ENCODE measurements around the gene MED29. TPM values are rescaled to one million over a fixed set of nuclear protein-coding genes. Genes with fewer than 3 reads are reported as not detected.
"Not testable (repeated sequence)": the region's sequence is repeated elsewhere in the genome, so short reads cannot be mapped to it uniquely, and the experiment has no call there.

The MED29 gene
- total RNA-seq, 1 donor from 2014 or later = 51.8 TPM

DNA sequence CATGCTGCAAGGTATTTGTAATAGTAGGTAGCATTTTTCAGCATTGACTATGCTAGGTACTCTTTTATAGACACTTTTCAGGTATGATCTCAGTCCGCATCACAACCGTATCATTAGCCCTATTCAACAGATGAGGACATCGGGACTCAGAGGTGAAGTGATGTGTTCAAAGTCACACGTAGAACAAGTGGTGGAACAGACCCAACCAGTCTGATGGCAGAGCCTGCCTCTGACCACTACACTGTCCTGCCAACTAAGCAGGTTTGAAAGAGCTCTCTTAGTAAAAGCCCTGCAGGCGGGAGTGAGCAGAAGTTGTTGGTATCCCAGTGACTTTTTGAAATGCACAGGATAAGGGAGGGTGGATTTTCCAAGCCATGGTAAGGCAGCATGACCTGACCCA, 20.4 kb upstream of the MED29 start:
- no peak for DNase-seq (ENCODE audit: low spot score)

DNA sequence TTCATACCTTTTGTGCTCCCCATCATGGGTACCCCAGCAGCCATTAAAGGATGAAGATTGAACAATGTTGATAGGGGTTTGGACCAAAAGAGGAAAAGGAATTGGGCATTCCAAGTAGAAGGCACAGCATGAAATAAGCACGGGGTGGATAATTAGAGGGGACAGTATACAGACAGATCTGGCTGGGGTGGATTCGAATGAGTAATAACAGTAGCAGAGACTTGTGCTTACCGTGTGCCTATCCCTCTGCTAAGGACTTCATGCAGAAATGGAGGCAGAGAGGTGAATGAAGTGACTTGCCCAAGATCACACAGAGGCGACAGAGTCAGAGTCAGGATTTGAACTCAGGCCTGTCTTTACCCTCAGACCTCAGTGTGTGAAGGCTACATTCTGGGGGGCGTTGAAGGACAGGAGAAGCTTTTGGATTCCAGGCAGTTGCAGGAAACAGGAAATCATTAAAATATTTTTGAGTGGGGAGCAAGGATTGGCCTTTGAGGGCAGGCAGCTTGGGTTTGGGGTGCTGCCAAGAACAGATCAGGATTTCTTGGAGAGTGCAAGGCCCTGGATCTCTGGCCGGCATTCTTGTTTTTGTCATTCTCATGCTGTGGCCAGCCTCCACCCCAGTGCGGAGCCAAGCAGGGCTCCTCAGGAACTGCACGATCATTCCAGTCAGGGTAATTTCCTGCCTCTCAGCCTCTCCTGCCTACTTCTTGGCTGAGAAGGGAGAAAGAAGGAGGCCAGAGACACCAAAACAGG, 19.0 kb upstream of the MED29 start:
- peak; percentile 86 for DNase-seq (ENCODE audit: low spot score)

DNA sequence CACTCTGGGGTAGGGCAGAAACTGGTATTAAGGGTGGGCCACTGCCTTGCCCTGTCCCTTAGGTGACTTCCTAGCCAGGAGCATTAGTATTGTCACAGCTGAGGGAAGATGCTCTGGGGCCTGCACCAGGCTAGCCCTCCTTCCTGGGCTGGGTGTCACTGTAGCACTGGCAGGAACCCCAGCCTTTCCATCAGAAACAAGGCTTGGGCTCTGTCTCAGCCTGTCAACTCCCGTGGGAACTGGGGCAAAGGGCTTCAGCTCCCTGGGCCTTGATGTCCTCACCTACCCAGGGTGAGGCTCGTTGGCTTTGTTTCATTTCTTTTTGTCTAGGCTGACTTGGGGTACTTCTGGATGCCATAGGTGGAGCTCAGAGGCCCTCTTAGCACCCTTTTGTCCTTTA, 18.2 kb upstream of the MED29 start:
- no peak for DNase-seq (ENCODE audit: low spot score)

DNA sequence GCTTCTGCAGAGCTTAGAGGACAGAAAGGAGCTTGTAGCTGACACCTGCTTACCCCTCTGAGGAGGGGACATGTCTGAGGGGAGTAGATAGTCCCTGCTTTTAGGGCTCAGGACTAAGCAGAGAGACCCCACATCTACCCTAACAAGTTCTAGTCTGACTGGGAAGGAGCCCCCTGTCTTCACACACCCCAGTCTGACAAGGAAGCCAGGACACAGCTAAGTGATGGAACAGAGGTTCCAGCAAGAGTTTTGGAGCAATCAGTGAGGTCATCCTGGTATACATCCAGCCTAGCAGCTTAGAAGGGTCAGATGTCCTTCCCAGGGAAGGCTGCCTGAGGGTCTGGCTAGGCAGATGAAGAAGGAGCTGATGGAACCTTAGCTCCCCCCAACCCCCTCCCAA, 15.2 kb upstream of the MED29 start:
- DNase-seq (ENCODE audit: low spot score) = no peak

DNA sequence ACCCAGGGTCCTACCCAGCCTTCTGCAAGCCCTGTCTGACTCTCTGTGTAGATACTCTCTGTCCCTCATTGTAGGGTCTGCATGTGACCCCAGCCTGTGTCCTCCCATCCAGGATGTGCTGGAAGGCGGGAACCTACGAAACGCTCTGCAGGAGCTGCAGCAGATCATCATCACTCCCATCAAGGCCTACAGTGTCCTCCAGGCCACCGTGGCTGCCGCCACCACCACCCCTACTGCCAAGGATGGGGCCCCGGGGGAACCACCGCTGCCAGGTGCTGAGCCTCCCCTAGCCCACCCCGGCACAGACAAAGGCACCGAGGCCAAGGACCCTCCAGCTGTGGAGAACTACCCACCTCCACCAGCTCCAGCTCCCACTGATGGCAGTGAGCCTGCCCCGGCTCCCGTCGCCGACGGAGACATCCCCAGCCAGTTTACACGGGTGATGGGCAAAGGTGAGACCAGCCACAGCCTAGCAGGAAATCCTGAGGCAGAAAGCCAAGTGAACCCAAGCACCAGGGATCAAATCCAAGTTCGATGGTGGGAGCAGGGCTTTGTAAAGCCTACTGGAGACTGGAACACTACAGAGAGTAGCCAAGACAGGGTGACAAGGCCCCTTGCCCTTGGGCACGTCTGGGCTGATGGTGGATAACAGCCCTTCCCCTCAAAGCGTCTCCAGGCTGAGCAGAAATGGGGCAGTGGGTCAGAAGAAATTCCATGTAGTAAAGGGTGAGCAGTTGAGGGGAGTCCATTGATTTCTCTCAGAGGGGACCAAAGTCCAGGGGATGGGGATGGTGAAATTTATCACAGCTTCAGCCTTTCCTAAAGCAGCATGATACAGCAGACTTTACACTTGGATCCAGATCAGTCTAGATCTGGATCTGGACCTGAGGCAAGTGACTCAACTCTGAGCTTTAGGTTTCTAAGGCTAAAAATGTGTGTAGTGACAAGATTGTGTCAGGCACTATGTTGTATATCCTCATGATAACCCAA, 13.5 kb upstream of the MED29 start:
- no peak for DNase-seq (ENCODE audit: low spot score)

DNA sequence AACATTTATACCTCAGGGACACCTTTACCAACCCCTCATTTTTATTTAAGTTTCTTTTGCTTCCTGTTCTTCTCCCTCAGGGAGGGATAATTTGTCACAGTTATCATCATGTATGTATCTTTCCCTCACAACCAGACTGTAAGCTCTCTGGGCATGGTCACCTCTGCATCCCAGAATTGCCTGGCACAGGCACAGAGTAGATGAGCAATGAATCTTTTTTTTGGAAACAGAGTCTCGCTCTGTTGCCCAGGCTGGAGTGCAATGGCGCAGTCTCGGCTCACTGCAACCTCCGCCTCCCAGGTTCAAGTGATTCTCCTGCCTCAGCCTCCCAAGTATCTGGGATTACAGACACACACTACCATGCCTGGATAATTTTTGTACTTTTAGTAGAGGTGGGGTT, 11.8 kb upstream of the MED29 start:
- not testable (repeated sequence) for DNase-seq (ENCODE audit: low spot score)

DNA sequence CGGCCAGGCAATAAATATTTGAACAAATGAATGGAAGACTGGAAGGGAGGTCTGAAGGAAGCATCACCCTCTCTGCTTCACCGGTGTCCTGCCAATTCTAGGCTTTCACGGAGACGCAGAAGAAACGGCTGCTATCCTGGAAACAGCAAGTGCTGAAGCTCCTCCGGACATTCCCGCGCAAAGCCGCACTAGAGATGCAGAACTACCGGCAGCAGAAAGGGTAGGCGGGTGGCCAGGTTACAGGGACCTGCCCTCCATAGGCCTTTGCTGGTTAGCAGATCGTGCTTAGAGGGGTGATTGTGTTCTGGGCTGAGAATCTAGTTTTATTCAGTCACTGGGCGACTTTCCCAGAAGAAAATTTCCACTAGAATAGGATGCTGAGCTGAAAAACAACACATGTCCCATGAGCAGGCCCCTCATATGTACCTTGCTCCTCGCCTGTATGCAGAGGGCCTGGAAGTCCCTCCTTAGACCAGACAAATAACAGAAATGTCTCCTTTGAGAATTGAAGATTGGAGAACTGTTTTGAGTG, 11.2 kb upstream of the MED29 start:
- no peak for DNase-seq (ENCODE audit: low spot score)

DNA sequence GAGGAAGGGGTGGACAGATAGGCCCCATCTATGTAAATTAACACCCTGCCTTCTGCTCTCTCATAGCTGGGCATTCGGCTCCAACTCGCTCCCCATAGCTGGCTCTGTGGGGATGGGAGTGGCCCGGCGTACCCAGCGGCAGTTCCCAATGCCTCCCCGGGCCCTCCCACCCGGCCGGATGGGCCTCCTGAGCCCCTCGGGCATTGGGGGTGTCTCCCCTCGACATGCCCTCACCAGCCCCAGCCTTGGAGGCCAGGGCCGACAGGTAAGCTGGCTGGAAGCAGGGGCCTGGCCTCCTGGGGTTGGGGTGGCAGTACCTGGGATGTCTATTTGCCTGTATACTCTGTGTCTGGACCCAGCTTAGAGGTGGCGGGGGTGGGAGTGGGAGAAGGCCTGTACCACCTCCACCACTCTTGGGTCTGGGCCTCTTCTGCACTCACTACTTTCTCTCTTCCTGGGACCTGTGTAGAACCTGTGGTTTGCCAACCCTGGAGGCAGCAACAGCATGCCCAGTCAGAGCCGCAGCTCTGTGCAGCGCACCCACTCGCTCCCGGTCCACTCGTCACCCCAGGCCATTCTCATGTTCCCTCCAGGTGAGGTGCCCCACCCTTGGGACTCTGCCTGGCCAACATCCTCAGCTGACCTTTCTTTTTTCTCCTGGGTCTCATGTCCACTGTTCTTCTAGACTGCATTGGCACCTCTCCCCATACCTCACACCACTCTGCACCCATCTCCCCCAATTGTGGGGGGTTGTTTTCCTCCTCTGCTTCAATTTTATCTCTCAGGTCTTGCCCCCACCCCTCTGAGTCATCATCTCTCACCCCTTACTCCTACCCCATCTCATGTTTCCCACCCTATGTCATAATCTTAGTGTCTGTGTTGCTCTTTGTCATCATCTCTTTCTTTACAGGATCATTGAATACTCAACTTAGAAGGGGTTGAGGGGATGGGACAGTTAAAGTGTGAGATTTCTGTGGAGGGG, 10.4 kb upstream of the MED29 start:
- DNase-seq (ENCODE audit: low spot score) = no peak

DNA sequence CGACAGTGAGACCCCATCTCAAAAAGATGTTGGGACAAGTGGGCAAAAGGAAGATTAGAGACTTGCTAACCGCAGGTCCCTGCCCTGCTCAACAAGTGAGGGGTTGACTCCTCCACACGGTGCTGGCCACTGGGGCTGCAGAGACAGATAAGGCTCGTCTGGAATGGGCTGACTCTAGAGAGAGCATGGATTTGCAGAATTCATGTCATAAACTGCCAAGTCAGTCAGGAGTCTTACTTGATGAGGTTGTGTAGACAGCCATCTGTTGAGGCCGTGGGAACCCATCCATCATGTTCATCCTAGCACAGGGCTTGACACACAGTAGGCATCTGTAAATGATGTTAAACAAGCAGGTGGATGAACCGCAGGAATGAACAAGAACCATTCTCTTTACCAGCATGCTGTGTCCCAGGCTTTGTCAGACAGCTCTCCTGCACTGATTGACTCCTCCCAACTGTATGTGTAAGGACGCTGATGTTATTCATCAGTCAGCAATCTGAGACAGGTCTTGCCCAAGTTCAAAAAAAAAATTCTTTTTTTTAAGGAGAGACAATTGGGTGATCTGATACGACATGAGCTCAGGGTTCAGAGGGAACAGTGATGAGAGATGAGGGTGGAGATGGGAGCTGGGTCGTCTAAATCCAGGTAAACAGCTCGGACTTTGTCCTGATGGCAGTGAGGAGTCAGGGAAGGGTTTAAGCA, 9.1 kb upstream of the MED29 start:
- no peak for DNase-seq (ENCODE audit: low spot score)

DNA sequence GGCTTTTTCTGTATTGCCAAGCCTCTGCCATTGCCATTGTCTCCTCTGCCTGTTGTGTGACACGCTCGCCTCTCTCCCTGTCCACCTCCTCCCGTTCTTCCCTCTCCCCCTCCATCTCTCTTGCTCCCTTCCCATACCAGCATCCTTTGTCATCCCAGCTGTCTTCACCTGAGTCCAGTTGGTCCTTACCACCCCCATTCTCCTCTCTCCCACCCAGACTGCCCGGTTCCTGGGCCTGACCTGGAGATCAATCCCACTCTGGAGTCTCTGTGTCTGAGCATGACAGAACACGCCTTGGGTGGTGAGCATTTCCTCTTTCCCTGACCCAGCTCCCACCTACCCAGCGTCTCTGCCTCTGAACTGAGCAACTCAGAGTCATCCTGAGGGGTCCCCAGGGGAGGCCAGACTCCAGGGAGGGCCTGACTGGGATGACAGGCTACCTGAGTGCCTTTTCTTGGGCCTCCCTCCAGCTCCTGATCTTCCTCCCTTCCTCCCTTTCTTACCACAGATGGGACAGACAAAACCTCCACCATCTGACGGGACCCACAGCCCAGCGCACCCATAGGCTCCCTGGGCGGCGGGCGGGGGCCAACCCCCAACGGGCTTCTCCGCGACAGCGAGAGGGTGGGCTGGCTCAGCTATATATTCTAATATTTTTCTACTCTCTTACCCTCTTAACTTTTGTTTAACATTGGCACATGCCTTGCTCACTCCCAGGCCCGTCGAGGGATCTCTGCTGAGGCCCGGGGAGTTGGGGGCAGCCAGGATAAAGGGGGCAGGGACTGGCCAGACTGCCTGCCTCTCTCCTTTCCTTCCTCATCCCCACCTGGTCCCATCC, 8.0 kb upstream of the MED29 start:
- DNase-seq (ENCODE audit: low spot score) = no peak

DNA sequence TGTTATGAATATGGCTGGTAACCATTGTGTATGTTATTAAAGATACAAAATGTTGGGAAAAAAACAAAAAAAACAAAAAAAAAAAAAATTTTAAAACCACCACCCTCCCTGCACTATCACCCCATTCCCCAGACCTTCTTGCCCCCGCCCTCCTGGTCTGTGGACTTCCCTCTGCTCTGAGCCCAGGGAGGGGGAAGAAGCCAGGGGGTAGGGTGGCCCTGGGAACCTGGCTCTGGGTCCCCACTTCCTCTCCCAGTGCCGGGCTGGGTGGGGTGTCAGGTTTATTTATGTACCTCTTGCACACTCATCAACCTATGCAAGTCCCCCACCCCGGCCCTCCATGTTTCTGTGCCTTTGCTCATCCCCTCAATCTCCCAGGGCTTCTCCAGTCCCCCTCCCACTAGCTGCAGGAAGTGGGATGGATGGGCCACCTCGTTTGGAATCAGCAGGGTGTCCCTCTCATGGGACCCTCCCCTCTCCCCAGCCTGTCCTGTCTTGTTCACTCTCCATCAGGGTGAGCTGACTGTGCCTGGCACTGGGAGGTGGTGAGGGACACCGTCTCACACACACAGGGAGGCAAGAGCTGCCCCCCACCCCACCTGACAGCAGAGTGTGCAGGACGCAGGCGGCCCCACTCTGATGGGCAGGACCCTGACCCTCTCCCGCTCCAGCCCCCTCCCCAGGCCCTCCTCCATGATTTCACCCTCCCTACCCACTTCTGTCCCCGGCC, 6.2 kb upstream of the MED29 start:
- no peak for DNase-seq (ENCODE audit: low spot score)

DNA sequence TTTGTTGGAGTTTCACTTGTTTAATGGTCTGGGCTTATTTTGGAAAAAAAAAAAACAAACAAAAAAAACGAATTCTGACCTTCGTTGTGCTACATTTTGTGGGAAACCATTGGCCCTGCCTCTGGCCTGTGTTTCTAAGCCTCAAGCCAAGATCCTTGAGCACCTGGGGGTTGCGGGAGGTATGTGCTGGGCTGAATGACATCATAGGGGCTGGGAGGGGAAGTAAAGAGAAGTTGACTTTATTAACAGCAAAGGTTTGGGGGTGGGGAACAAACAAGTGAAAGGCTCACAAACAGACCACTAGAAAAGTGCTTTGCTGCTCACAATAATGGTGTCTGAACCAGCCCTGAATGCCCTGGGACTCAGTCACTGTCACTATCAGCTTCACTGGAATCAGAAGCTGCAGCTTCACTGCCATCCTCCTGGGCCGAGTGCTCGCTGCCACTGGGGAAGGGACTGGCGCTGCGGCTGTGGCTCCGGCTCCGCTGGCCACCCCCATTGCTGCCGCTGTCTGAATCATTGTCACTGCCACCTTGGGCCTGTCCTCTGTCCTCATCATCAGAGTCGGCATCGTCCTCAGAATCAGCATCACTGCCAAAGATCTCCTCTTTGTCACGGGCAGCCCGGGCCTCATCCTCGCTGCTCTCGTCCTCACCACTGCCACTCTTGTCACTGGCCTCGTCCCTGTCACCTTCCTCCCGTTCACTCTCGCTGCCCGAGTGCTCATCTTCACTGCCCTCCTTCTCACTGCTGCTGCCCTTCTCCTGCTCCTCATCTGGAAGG, 5.4 kb upstream of the MED29 start:
- DNase-seq (ENCODE audit: low spot score) = no peak

DNA sequence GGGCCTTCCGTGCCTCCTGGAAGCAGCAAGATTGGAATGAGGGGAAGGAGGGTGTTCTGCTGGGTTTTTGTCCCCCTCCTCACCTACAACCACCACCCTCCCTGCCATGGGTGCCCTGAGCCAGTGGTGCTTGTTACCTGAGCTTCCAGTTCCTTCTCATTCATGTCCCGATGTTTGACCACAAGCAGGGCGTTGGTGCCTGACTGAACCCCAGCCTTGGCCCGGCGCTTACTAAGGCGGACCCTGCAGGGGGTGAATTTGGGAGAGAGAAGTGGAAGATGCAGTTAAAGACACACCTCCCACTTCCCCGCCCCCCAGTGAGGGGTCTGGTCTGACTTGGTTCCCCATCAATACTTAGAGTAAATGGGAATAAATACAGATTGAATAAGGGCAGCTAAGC, 4.6 kb upstream of the MED29 start:
- DNase-seq (ENCODE audit: low spot score) = no peak

DNA sequence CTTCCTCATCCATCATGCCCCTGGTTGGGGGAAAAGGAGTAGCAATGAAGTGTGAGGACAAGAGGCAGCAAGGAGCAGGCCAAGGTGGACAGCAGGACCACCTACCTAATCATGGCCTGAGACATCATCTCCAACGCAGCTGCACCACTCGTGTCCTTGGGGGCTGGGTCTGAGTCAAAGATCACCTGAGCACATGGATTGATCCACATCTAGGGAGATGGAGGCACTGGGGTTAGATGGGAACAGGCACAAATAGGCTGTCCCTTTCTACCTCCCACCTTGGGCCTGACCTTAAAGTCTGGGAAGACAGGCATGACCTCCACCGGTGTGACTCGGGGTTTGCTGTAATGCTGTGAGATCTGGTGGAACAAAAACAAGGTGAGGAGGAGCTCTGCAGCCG, 2.5 kb upstream of the MED29 start:
- no peak for DNase-seq (ENCODE audit: low spot score)

DNA sequence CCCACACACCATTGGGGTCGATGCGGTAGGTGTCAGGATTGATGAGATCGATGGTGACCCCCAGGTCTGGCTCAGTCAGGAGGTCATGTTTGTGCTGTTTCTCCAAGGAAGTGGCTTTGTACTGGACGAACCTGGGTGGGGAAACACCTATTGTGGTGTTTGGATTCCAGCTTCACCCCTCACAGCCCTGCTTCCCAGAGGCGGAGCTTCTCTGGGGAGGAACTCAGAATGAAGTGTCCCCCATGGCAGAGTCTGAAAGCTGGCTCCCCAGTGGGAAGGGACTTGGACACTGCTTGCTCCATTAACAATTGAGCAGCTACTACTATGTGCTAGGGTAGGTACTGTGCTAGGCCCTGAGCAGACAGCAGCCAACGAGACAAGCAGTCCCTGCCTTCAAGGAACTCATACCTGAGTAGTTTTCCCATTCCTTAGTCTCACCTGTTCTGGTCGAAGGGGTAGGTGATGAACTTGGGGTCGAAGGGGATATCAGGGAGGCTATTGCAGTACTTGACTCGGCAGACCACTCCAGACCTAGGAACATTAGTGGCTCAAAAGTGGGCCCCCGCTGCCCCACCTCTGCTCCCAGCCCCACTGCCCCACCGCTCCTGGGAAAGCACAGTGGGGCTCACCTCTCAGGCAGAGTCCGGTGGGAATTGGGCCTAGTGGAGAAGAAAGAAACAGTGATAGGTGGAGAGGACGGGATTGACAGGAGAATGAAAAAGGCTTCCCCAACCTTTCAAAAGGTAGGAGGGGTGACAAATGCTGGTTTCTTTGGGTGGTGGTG, 1.4 kb upstream of the MED29 start:
- DNase-seq (ENCODE audit: low spot score) = no peak

DNA sequence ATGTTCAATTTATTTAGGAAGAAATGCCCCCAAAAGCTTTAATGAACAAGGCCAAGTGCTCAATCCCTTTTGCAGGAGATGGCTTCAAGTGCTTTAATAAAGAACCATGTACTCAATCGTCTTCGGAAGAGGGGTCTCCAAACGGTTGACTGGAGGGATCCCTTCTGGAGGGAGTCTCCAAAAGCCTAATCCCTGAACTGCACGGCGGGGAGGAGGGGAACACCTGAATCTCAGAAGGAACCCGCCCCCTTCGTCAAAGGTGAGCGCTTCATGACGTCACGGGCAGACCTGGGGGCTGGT, 777 bp upstream of the MED29 start:
- no peak for DNase-seq (ENCODE audit: low spot score)

DNA sequence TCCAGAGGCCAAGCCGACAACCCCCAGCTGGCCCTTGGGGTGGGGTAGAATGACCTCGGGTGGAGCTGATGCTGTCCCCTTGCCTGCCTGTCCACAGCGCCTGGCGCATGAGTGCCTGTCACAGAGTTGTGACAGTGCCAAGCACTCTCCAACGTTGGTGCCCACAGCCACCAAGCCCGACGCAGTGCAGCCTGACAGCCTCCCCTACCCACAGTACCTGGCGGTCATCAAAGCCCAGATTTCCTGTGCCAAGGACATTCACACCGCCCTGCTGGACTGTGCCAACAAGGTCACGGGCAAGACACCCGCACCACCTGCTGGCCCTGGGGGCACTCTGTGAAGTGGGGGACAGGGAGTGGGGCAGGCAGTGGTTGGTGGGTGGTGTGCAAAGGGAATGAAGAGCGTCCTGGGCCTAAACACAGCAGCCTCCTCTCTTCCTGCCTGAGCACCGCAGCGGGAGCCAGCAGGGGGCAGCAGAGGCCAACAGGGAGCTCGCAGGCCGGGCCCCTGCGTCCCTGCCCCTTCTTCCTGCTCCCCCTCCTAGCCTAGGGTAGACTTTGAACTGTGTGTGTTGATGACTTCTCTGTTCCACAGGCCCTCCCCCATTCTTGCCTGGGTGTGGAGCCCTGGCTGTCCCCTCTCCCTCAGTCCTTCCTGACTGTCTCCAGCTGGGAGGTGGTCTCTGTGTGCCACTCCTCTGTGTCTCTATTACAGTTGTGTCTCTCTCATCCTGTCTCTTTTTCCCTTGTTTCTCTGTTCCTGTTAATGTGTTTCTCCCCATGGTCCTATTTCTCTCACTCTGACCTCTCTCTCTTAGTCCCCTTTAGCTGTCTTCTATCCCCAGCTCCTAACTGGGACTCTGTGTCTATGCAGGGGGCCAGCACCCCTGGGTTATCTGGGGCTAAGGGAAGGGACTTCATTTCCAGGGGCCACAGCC, 6.5 kb downstream of the MED29 start:
- DNase-seq (ENCODE audit: low spot score) = peak; percentile 90
